Nephron progenitor cell (in vitro differentiated cells): Measurements from ENCODE around the gene STARD8.

Source experiments
- DNase-seq: peaks from one replicate; pipeline ENCODE4 v3.0.0; 2021
- H3K27ac Mint-ChIP-seq: 2 replicates; pipeline ENCODE4 v1.8.0; 2021; ENCODE audit warnings: mild to moderate bottlenecking, moderate library complexity, mixed read lengths
- H3K27me3 Mint-ChIP-seq: 2 replicates; pipeline ENCODE4 v1.8.0; 2021; ENCODE audit warnings: mild to moderate bottlenecking, low read depth, mixed read lengths; ENCODE audit not compliant: poor library complexity
- H3K36me3 Mint-ChIP-seq: 2 replicates; pipeline ENCODE4 v1.8.0; 2021; ENCODE audit warnings: low read depth, mixed read lengths
- H3K4me1 Mint-ChIP-seq: 2 replicates; pipeline ENCODE4 v1.8.0; 2021; ENCODE audit warnings: mixed read lengths
- H3K4me3 Mint-ChIP-seq: 2 replicates; pipeline ENCODE4 v1.8.0; 2021; ENCODE audit warnings: mild to moderate bottlenecking, moderate library complexity, mixed read lengths
- H3K9me3 Mint-ChIP-seq: 2 replicates; pipeline ENCODE4 v1.8.0; 2021; ENCODE audit warnings: mild to moderate bottlenecking, moderate library complexity, mixed read lengths
- TF ChIP-seq, protein P1 (sequence below): fragments of 200-600 bp; sonication (generic); IDR thresholded peaks from 2 replicates; pipeline ENCODE4 v1.5.0; 2021; ENCODE audit warnings: antibody characterized with exemption

Gene STARD8

GRCh38 chrX:68631336-68631735, 16.1 kb upstream of the STARD8 start:
- Mint-ChIP-seq H3K9me3 (peaks cover 42% of the 10 kb centered on the region), H3K4me3 (no peak overlapping the region)

GRCh38 chrX:68632491-68632890, 15.0 kb upstream of the STARD8 start:
- H3K4me3 Mint-ChIP-seq = no peak overlapping the region
- peaks cover 42% of the 10 kb centered on the region for H3K9me3 Mint-ChIP-seq
- H3K36me3 Mint-ChIP-seq = no peaks in the 10 kb centered on the region
- TF ChIP-seq, protein P1, sequence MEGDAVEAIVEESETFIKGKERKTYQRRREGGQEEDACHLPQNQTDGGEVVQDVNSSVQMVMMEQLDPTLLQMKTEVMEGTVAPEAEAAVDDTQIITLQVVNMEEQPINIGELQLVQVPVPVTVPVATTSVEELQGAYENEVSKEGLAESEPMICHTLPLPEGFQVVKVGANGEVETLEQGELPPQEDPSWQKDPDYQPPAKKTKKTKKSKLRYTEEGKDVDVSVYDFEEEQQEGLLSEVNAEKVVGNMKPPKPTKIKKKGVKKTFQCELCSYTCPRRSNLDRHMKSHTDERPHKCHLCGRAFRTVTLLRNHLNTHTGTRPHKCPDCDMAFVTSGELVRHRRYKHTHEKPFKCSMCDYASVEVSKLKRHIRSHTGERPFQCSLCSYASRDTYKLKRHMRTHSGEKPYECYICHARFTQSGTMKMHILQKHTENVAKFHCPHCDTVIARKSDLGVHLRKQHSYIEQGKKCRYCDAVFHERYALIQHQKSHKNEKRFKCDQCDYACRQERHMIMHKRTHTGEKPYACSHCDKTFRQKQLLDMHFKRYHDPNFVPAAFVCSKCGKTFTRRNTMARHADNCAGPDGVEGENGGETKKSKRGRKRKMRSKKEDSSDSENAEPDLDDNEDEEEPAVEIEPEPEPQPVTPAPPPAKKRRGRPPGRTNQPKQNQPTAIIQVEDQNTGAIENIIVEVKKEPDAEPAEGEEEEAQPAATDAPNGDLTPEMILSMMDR = no peak
- peaks cover 5% of the 10 kb centered on the region for H3K4me1 Mint-ChIP-seq
- DNase-seq = no peak
- peaks cover 7% of the 10 kb centered on the region for H3K27me3 Mint-ChIP-seq
- no peak overlapping the region for H3K27ac Mint-ChIP-seq

More at GRCh38 chrX:68631336-68631735, 16.1 kb upstream of the STARD8 start:
- DNase-seq = no peak
- H3K36me3 Mint-ChIP-seq = no peaks in the 10 kb centered on the region
- H3K27me3 Mint-ChIP-seq = peaks cover 7% of the 10 kb centered on the region
- no peak overlapping the region for H3K27ac Mint-ChIP-seq
- TF ChIP-seq, protein P1 = no peak
- peaks cover 5% of the 10 kb centered on the region for H3K4me1 Mint-ChIP-seq

GRCh38 chrX:68633981-68634380, 13.5 kb upstream of the STARD8 start:
- no peaks in the 10 kb centered on the region for H3K36me3 Mint-ChIP-seq
- no peak for DNase-seq
- TF ChIP-seq, protein P1 = no peak
- peaks cover 32% of the 10 kb centered on the region for H3K9me3 Mint-ChIP-seq
- H3K27me3 Mint-ChIP-seq = peaks cover 9% of the 10 kb centered on the region
- H3K4me3 Mint-ChIP-seq = no peak overlapping the region
- H3K4me1 Mint-ChIP-seq = peaks cover 5% of the 10 kb centered on the region
- H3K27ac Mint-ChIP-seq = no peak overlapping the region

- no peak for DNase-seq
- TF ChIP-seq, protein P1 = no peak
- Mint-ChIP-seq H3K27ac (no peak overlapping the region), H3K4me1 (peaks cover 5% of the 10 kb centered on the region), H3K4me3 (no peak overlapping the region), H3K27me3 (peaks cover 9% of the 10 kb centered on the region), H3K36me3 (no peaks in the 10 kb centered on the region), H3K9me3 (peaks cover 31% of the 10 kb centered on the region)
Measured at GRCh38 chrX:68634649-68635227, 12.7 kb upstream of the STARD8 start.

GRCh38 chrX:68640661-68641060, 6.8 kb upstream of the STARD8 start:
- TF ChIP-seq, protein P1 = no peak
- no peaks in the 10 kb centered on the region for H3K36me3 Mint-ChIP-seq
- H3K27ac Mint-ChIP-seq = no peak overlapping the region
- peaks cover 12% of the 10 kb centered on the region for H3K9me3 Mint-ChIP-seq
- H3K27me3 Mint-ChIP-seq = peaks cover 11% of the 10 kb centered on the region
- no peak overlapping the region for H3K4me3 Mint-ChIP-seq
- no peaks in the 10 kb centered on the region for H3K4me1 Mint-ChIP-seq
- DNase-seq = no peak

DNA sequence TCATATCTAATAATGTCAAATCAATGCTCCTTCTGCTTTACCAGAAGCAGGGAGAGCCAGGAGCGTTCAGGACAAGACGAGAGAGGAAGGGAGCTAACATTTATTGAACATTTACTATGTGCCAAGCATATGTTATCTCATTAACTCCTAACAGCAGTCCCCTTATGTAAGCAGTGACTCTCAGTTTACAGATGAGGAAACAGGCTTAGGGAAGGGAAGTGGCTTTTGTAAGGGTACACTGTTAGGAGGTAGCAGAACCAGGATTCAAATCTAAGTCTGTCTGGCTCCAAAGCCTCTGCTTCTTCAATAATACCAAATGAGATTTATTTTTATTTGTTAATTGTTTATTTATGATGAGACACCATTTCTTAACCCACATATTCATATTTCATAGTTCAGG, 2.6 kb upstream of the STARD8 start:
- Mint-ChIP-seq H3K4me1 (peaks cover 16% of the 10 kb centered on the region), H3K36me3 (no peaks in the 10 kb centered on the region), H3K27ac (no peak overlapping the region), H3K27me3 (peaks cover 3% of the 10 kb centered on the region), H3K4me3 (no peak overlapping the region), H3K9me3 (peaks cover 15% of the 10 kb centered on the region)
- TF ChIP-seq, protein P1 = no peak
- no peak for DNase-seq
